ENCODE measurements around the gene ZNF436. TPM values are rescaled to one million over a fixed set of nuclear protein-coding genes. Genes with fewer than 3 reads are reported as not detected.

Gene ZNF436
- total RNA-seq, 1 donor from 2014 or later: 10.0 TPM

GRCh38 chr1:23402286-23403037 lies 32.8 kb upstream of the ZNF436 start:
- H3K27ac Mint-ChIP-seq (ENCODE audit: unreplicated experiment): no peak overlapping the region
- peaks cover 14% of the 10 kb centered on the region for H3K4me1 Mint-ChIP-seq
- no peaks in the 10 kb centered on the region for H3K9me3 Mint-ChIP-seq
- H3K36me3 Mint-ChIP-seq (ENCODE audit: low read depth): no peaks in the 10 kb centered on the region
- H3K27me3 Mint-ChIP-seq (ENCODE audit: low read depth): no peaks in the 10 kb centered on the region
- TF ChIP-seq CTCF (conservative IDR thresholded peaks at IDR 0.05): no peak
- no peak for DNase-seq (ENCODE audit: low read depth, low spot score)
- no peak overlapping the region for H3K4me3 Mint-ChIP-seq

GRCh38 chr1:23401313-23401712 lies 31.7 kb upstream of the ZNF436 start:
- H3K36me3 Mint-ChIP-seq (ENCODE audit: low read depth): no peaks in the 10 kb centered on the region

GRCh38 chr1:23400324-23401114 lies 30.9 kb upstream of the ZNF436 start:
- H3K27ac Mint-ChIP-seq (ENCODE audit: unreplicated experiment): no peak overlapping the region
- DNase-seq (ENCODE audit: low read depth, low spot score): no peak
- no peaks in the 10 kb centered on the region for H3K36me3 Mint-ChIP-seq (ENCODE audit: low read depth)
- H3K4me1 Mint-ChIP-seq: peaks cover 20% of the 10 kb centered on the region
- H3K9me3 Mint-ChIP-seq: no peaks in the 10 kb centered on the region
- no peak for TF ChIP-seq CTCF (conservative IDR thresholded peaks at IDR 0.05)
- H3K27me3 Mint-ChIP-seq (ENCODE audit: low read depth): no peaks in the 10 kb centered on the region
- H3K4me3 Mint-ChIP-seq: no peak overlapping the region

More at GRCh38 chr1:23401313-23401712, 31.7 kb upstream of the ZNF436 start:
- H3K27me3 Mint-ChIP-seq (ENCODE audit: low read depth): no peaks in the 10 kb centered on the region
- H3K4me1 Mint-ChIP-seq: peaks cover 14% of the 10 kb centered on the region
- H3K9me3 Mint-ChIP-seq: no peaks in the 10 kb centered on the region
- H3K4me3 Mint-ChIP-seq: no peak overlapping the region
- no peak for DNase-seq (ENCODE audit: low read depth, low spot score)
- no peak for TF ChIP-seq CTCF (conservative IDR thresholded peaks at IDR 0.05)
- H3K27ac Mint-ChIP-seq (ENCODE audit: unreplicated experiment): no peak overlapping the region

GRCh38 chr1:23399229-23399628 lies 29.6 kb upstream of the ZNF436 start:
- H3K9me3 Mint-ChIP-seq: no peaks in the 10 kb centered on the region
- H3K4me1 Mint-ChIP-seq: peaks cover 30% of the 10 kb centered on the region
- no peaks in the 10 kb centered on the region for H3K36me3 Mint-ChIP-seq (ENCODE audit: low read depth)
- TF ChIP-seq CTCF (conservative IDR thresholded peaks at IDR 0.05): no peak
- H3K27me3 Mint-ChIP-seq (ENCODE audit: low read depth): no peaks in the 10 kb centered on the region
- no peak overlapping the region for H3K27ac Mint-ChIP-seq (ENCODE audit: unreplicated experiment)
- no peak overlapping the region for H3K4me3 Mint-ChIP-seq
- no peak for DNase-seq (ENCODE audit: low read depth, low spot score)

GRCh38 chr1:23397908-23398307 lies 28.3 kb upstream of the ZNF436 start:
- H3K9me3 Mint-ChIP-seq: no peaks in the 10 kb centered on the region
- H3K4me3 Mint-ChIP-seq: no peak overlapping the region
- no peak for DNase-seq (ENCODE audit: low read depth, low spot score)
- no peaks in the 10 kb centered on the region for H3K27me3 Mint-ChIP-seq (ENCODE audit: low read depth)
- peaks cover 23% of the 10 kb centered on the region for H3K4me1 Mint-ChIP-seq
- H3K36me3 Mint-ChIP-seq (ENCODE audit: low read depth): no peaks in the 10 kb centered on the region
- H3K27ac Mint-ChIP-seq (ENCODE audit: unreplicated experiment): no peak overlapping the region
- no peak for TF ChIP-seq CTCF (conservative IDR thresholded peaks at IDR 0.05)

Data from neural crest cell (in vitro differentiated cells).